Thoracic aorta (tissue), 2 donors: ENCODE measurements around the gene ZMYND11. TPM values are rescaled to one million over a fixed set of nuclear protein-coding genes. Genes with fewer than 3 reads are reported as not detected.

Source experiments
- ATAC-seq: fragments of 150-250 bp; one replicate; pipeline ENCODE4 v1.8.0; 2017; ENCODE audit warnings: low read depth; ENCODE audit not compliant: insufficient number of reproducible peaks, low FRiP score
- DNase-seq: peaks from one replicate; pipeline ENCODE4 v3.0.0-alpha.2; 2020; ENCODE audit warnings: low spot score
- H3K27ac ChIP-seq, 2 donors: fragments of 200-600 bp; sonication (generic); 1 replicate in 1 of 2; 2 replicates in 1 of 2; pipeline ENCODE4 v1.5.1; 2016; ENCODE audit warnings: mild to moderate bottlenecking in 2 of 2, moderate library complexity in 2 of 2
- H3K27me3 ChIP-seq: fragments of 200-600 bp; sonication (generic); replicated peaks from 2 replicates; pipeline ENCODE4 v1.6.0; 2016; ENCODE audit warnings: mild to moderate bottlenecking; ENCODE audit not compliant: insufficient read depth
- H3K36me3 ChIP-seq: fragments of 200-600 bp; sonication (generic); one replicate; pipeline ENCODE4 v1.5.1; 2016
- H3K4me1 ChIP-seq, 2 donors: fragments of 200-600 bp; sonication (generic); 1 replicate in 1 of 2; 2 replicates in 1 of 2; pipeline versions ENCODE4 v1.5.1 to v1.6.0; 2016; ENCODE audit warnings: low read depth in 2 of 2, mild to moderate bottlenecking in 1 of 2; ENCODE audit not compliant: control insufficient read depth in 1 of 2
- H3K4me3 ChIP-seq: fragments of 200-600 bp; sonication (generic); 2 replicates; pipeline ENCODE4 v1.5.1; 2016; ENCODE audit warnings: mild to moderate bottlenecking
- H3K9me3 ChIP-seq: fragments of 200-600 bp; sonication (generic); 2 replicates; pipeline ENCODE4 v1.5.1; 2016
- CTCF ChIP-seq: fragments of 200-600 bp; sonication (generic); IDR thresholded peaks from one replicate; pipeline ENCODE4 v1.5.1; 2019; ENCODE audit warnings: antibody characterized with exemption
- total RNA-seq, 2 donors: library from RNA; depleted of rRNA; stranded (reverse); fragments of >200 nt; gene quantifications; one replicate each; pipeline versions ENCODE4 v1.1.0 to v1.2.3, GENCODE V29; 2016

Gene ZMYND11
- total RNA-seq, 2 donors from 2014 or later, result 56.9 to 103 TPM

GRCh38 chr10:271722-272121 is 136.5 kb downstream of the ZMYND11 start:
- ATAC-seq (no peak), DNase-seq (no peak)
- peaks cover 15% of the 10 kb centered on the region for H3K36me3 ChIP-seq
- H3K9me3 ChIP-seq, result no peaks in the 10 kb centered on the region
- no peak overlapping the region for H3K4me3 ChIP-seq
- H3K27me3 ChIP-seq, result no peaks in the 10 kb centered on the region
- no peak overlapping the region for H3K27ac ChIP-seq
- H3K4me1 ChIP-seq, result no peaks in the 10 kb centered on the region
- TF ChIP-seq CTCF, result no peak

- no peak for TF ChIP-seq CTCF
- Histone ChIP-seq H3K27ac (no peak overlapping the region), H3K4me3 (no peak overlapping the region), H3K36me3 (peaks cover 21% of the 10 kb centered on the region), H3K9me3 (no peaks in the 10 kb centered on the region), H3K4me1 (no peaks in the 10 kb centered on the region), H3K27me3 (no peaks in the 10 kb centered on the region)
- DNase-seq (no peak), ATAC-seq (no peak)
Measured at GRCh38 chr10:273088-273487, 137.8 kb downstream of the ZMYND11 start.

GRCh38 chr10:274866-275265 is 139.6 kb downstream of the ZMYND11 start:
- TF ChIP-seq CTCF, result no peak
- Histone ChIP-seq H3K4me3 (no peak overlapping the region), H3K4me1 (no peaks in the 10 kb centered on the region), H3K27me3 (no peaks in the 10 kb centered on the region), H3K27ac (no peak overlapping the region), H3K36me3 (peaks cover 30% of the 10 kb centered on the region), H3K9me3 (no peaks in the 10 kb centered on the region)
- no peak for ATAC-seq
- DNase-seq, result no peak

DNA sequence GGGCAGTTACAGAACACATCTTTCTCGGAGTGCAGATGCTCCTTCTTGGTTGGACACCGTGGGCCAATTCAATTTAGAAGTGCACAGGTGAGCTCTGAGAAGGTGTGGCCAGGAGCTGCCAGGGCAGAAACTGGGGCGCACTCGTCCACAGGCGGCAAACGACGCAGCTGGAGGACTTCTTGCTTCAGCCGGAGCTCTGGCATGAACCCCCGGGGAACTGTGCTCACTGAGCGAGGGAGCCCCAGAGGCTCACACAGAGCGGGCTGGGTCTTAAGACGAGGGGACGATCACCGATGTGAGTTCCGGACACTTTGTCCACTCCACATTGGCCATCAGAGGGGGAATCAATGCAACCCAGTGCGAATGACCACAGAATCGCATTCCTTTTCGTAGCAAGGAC is 140.4 kb downstream of the ZMYND11 start:
- TF ChIP-seq CTCF, result no peak
- peaks cover 30% of the 10 kb centered on the region for H3K36me3 ChIP-seq
- no peaks in the 10 kb centered on the region for H3K9me3 ChIP-seq
- no peak for DNase-seq
- no peak overlapping the region for H3K4me3 ChIP-seq
- no peak overlapping the region for H3K27ac ChIP-seq
- no peaks in the 10 kb centered on the region for H3K4me1 ChIP-seq
- H3K27me3 ChIP-seq, result no peaks in the 10 kb centered on the region
- ATAC-seq, result no peak

GRCh38 chr10:277963-278362 is 142.7 kb downstream of the ZMYND11 start:
- Histone ChIP-seq H3K4me1 (peaks cover 0 to 8% of the 10 kb centered on the region in 2 donors), H3K4me3 (no peak overlapping the region), H3K36me3 (peaks cover 36% of the 10 kb centered on the region), H3K9me3 (no peaks in the 10 kb centered on the region), H3K27ac (no peak overlapping the region), H3K27me3 (no peaks in the 10 kb centered on the region)
- ATAC-seq (no peak), DNase-seq (no peak)
- TF ChIP-seq CTCF, result no peak
